Measurements from ENCODE around the gene ANKS1B. TPM values are rescaled to one million over a fixed set of nuclear protein-coding genes. Genes with fewer than 3 reads are reported as not detected.

ANKS1B gene
- total and polyA plus RNA-seq, 9 donors: 1.4 to 5.6 (median 2.7) TPM

GRCh38 chr12:98869886-98870503 is 1114.7 kb downstream of the ANKS1B start:
- Histone ChIP-seq H3K27me3 (ENCODE audit: control insufficient read depth, insufficient read depth, low read length) (no peaks in the 10 kb centered on the region), H3K4me3 (ENCODE audit: low read length) (no peak overlapping the region), H3K9me3 (replicated peaks; ENCODE audit: control insufficient read depth, low read depth, low read length) (no peaks in the 10 kb centered on the region), H3K27ac (ENCODE audit: low read length) (no peak overlapping the region), H3K4me1 (ENCODE audit: control insufficient read depth, insufficient read depth, low read length) (no peaks in the 10 kb centered on the region), H3K36me3 (ENCODE audit: control insufficient read depth, insufficient read depth, low read length) (no peaks in the 10 kb centered on the region)
- DNase-seq: peak; percentile 2
- no CpG with 5 or more reads among the region's 2 CpGs for WGBS (ENCODE audit: insufficient coverage)

GRCh38 chr12:98868538-98868937 is 1116.2 kb downstream of the ANKS1B start:
- WGBS (ENCODE audit: insufficient coverage): no CpG with 5 or more reads among the region's 4 CpGs
- H3K4me3 ChIP-seq (ENCODE audit: low read length): no peak overlapping the region
- no peaks in the 10 kb centered on the region for H3K36me3 ChIP-seq (ENCODE audit: control insufficient read depth, insufficient read depth, low read length)
- H3K27ac ChIP-seq (ENCODE audit: low read length): no peak overlapping the region
- H3K4me1 ChIP-seq (ENCODE audit: control insufficient read depth, insufficient read depth, low read length): no peaks in the 10 kb centered on the region
- H3K9me3 ChIP-seq (replicated peaks; ENCODE audit: control insufficient read depth, low read depth, low read length): no peaks in the 10 kb centered on the region
- no peak for DNase-seq
- H3K27me3 ChIP-seq (ENCODE audit: control insufficient read depth, insufficient read depth, low read length): no peaks in the 10 kb centered on the region

- Histone ChIP-seq H3K27me3 (ENCODE audit: control insufficient read depth, insufficient read depth, low read length) (no peaks in the 10 kb centered on the region), H3K27ac (ENCODE audit: low read length) (no peak overlapping the region), H3K36me3 (ENCODE audit: control insufficient read depth, insufficient read depth, low read length) (no peaks in the 10 kb centered on the region), H3K4me3 (ENCODE audit: low read length) (no peak overlapping the region), H3K4me1 (ENCODE audit: control insufficient read depth, insufficient read depth, low read length) (no peaks in the 10 kb centered on the region), H3K9me3 (replicated peaks; ENCODE audit: control insufficient read depth, low read depth, low read length) (no peaks in the 10 kb centered on the region)
- no peak for DNase-seq
- WGBS (ENCODE audit: insufficient coverage): 57% methylated on average over 5 of the region's 6 CpGs
Measured at GRCh38 chr12:98868076-98868475, 1116.7 kb downstream of the ANKS1B start.

GRCh38 chr12:98864363-98864762 is 1120.4 kb downstream of the ANKS1B start:
- Histone ChIP-seq H3K36me3 (ENCODE audit: control insufficient read depth, insufficient read depth, low read length) (no peaks in the 10 kb centered on the region), H3K27me3 (ENCODE audit: control insufficient read depth, insufficient read depth, low read length) (no peaks in the 10 kb centered on the region), H3K27ac (ENCODE audit: low read length) (no peak overlapping the region), H3K4me1 (ENCODE audit: control insufficient read depth, insufficient read depth, low read length) (no peaks in the 10 kb centered on the region), H3K4me3 (ENCODE audit: low read length) (no peak overlapping the region), H3K9me3 (replicated peaks; ENCODE audit: control insufficient read depth, low read depth, low read length) (no peaks in the 10 kb centered on the region)
- no peak for DNase-seq
- WGBS (ENCODE audit: insufficient coverage): no CpG with 5 or more reads among the region's 1 CpG

GRCh38 chr12:98863167-98863566 is 1121.6 kb downstream of the ANKS1B start:
- DNase-seq: no peak
- Histone ChIP-seq H3K27ac (ENCODE audit: low read length) (no peak overlapping the region), H3K9me3 (replicated peaks; ENCODE audit: control insufficient read depth, low read depth, low read length) (no peaks in the 10 kb centered on the region), H3K4me3 (ENCODE audit: low read length) (no peak overlapping the region), H3K4me1 (ENCODE audit: control insufficient read depth, insufficient read depth, low read length) (no peaks in the 10 kb centered on the region), H3K36me3 (ENCODE audit: control insufficient read depth, insufficient read depth, low read length) (no peaks in the 10 kb centered on the region), H3K27me3 (ENCODE audit: control insufficient read depth, insufficient read depth, low read length) (no peaks in the 10 kb centered on the region)
- 53% methylated on average over 3 of the region's 3 CpGs for WGBS (ENCODE audit: insufficient coverage)

- Histone ChIP-seq H3K27ac (ENCODE audit: low read length) (no peak overlapping the region), H3K4me3 (ENCODE audit: low read length) (no peak overlapping the region), H3K36me3 (ENCODE audit: control insufficient read depth, insufficient read depth, low read length) (no peaks in the 10 kb centered on the region), H3K4me1 (ENCODE audit: control insufficient read depth, insufficient read depth, low read length) (no peaks in the 10 kb centered on the region), H3K9me3 (replicated peaks; ENCODE audit: control insufficient read depth, low read depth, low read length) (no peaks in the 10 kb centered on the region), H3K27me3 (ENCODE audit: control insufficient read depth, insufficient read depth, low read length) (no peaks in the 10 kb centered on the region)
- WGBS (ENCODE audit: insufficient coverage): no CpG with 5 or more reads among the region's 2 CpGs
- no peak for DNase-seq
Measured at GRCh38 chr12:98861251-98861650, 1123.5 kb downstream of the ANKS1B start.

GRCh38 chr12:98856897-98857540 is 1127.7 kb downstream of the ANKS1B start:
- DNase-seq: no peak
- Histone ChIP-seq H3K9me3 (replicated peaks; ENCODE audit: control insufficient read depth, low read depth, low read length) (no peaks in the 10 kb centered on the region), H3K27me3 (ENCODE audit: control insufficient read depth, insufficient read depth, low read length) (no peaks in the 10 kb centered on the region), H3K27ac (ENCODE audit: low read length) (no peak overlapping the region), H3K4me3 (ENCODE audit: low read length) (no peak overlapping the region), H3K4me1 (ENCODE audit: control insufficient read depth, insufficient read depth, low read length) (no peaks in the 10 kb centered on the region), H3K36me3 (ENCODE audit: control insufficient read depth, insufficient read depth, low read length) (no peaks in the 10 kb centered on the region)
- 33% methylated on average over 4 of the region's 4 CpGs for WGBS (ENCODE audit: insufficient coverage)

GRCh38 chr12:98852181-98852580 is 1132.6 kb downstream of the ANKS1B start:
- Histone ChIP-seq H3K27me3 (ENCODE audit: control insufficient read depth, insufficient read depth, low read length) (no peaks in the 10 kb centered on the region), H3K27ac (ENCODE audit: low read length) (no peak overlapping the region), H3K4me3 (ENCODE audit: low read length) (no peak overlapping the region), H3K4me1 (ENCODE audit: control insufficient read depth, insufficient read depth, low read length) (no peaks in the 10 kb centered on the region), H3K36me3 (ENCODE audit: control insufficient read depth, insufficient read depth, low read length) (no peaks in the 10 kb centered on the region), H3K9me3 (replicated peaks; ENCODE audit: control insufficient read depth, low read depth, low read length) (no peaks in the 10 kb centered on the region)
- 77% methylated on average over 2 of the region's 2 CpGs for WGBS (ENCODE audit: insufficient coverage)
- DNase-seq: no peak

- Histone ChIP-seq H3K4me3 (ENCODE audit: low read length) (no peak overlapping the region), H3K27me3 (ENCODE audit: control insufficient read depth, insufficient read depth, low read length) (no peaks in the 10 kb centered on the region), H3K9me3 (replicated peaks; ENCODE audit: control insufficient read depth, low read depth, low read length) (no peaks in the 10 kb centered on the region), H3K4me1 (ENCODE audit: control insufficient read depth, insufficient read depth, low read length) (no peaks in the 10 kb centered on the region), H3K36me3 (ENCODE audit: control insufficient read depth, insufficient read depth, low read length) (no peaks in the 10 kb centered on the region), H3K27ac (ENCODE audit: low read length) (no peak overlapping the region)
- no CpG with 5 or more reads among the region's 2 CpGs for WGBS (ENCODE audit: insufficient coverage)
- no peak for DNase-seq
Measured at GRCh38 chr12:98847242-98847641, 1137.5 kb downstream of the ANKS1B start.

- H3K27me3 ChIP-seq (ENCODE audit: control insufficient read depth, insufficient read depth, low read length): no peaks in the 10 kb centered on the region
- no peak overlapping the region for H3K27ac ChIP-seq (ENCODE audit: low read length)
- no peaks in the 10 kb centered on the region for H3K4me1 ChIP-seq (ENCODE audit: control insufficient read depth, insufficient read depth, low read length)
- no peaks in the 10 kb centered on the region for H3K36me3 ChIP-seq (ENCODE audit: control insufficient read depth, insufficient read depth, low read length)
- H3K4me3 ChIP-seq (ENCODE audit: low read length): no peak overlapping the region
- no peak for DNase-seq
- H3K9me3 ChIP-seq (replicated peaks; ENCODE audit: control insufficient read depth, low read depth, low read length): no peaks in the 10 kb centered on the region
Measured at GRCh38 chr12:98845957-98846356, 1138.8 kb downstream of the ANKS1B start.

- DNase-seq: no peak
- no peaks in the 10 kb centered on the region for H3K27me3 ChIP-seq (ENCODE audit: control insufficient read depth, insufficient read depth, low read length)
- no peak overlapping the region for H3K27ac ChIP-seq (ENCODE audit: low read length)
- H3K36me3 ChIP-seq (ENCODE audit: control insufficient read depth, insufficient read depth, low read length): no peaks in the 10 kb centered on the region
- no peaks in the 10 kb centered on the region for H3K9me3 ChIP-seq (replicated peaks; ENCODE audit: control insufficient read depth, low read depth, low read length)
- WGBS (ENCODE audit: insufficient coverage): no CpG with 5 or more reads among the region's 3 CpGs
- H3K4me1 ChIP-seq (ENCODE audit: control insufficient read depth, insufficient read depth, low read length): peaks cover 2% of the 10 kb centered on the region
- H3K4me3 ChIP-seq (ENCODE audit: low read length): no peak overlapping the region
Measured at GRCh38 chr12:98840325-98840724, 1144.4 kb downstream of the ANKS1B start.

Data from muscle of leg (tissue), 11 donors.